SK-N-SH treated with all-trans-retinoic acid at 6 μM for 48 hours (cell line): ENCODE measurements around the gene SAMD4A.

Experiments used
- ATAC-seq: fragments of 200-7000 bp; cut with Tn5 transposase; 3 replicates; pipeline ENCODE4 v1.9.1; 2020; ENCODE audit warnings: mild to moderate bottlenecking, moderate library complexity
- BACH2 ChIP-seq: fragments of 250-450 bp; sonication (Bioruptor Pico); IDR thresholded peaks from 2 replicates; pipeline ENCODE4 v1.9.0; 2021; ENCODE audit warnings: mild to moderate bottlenecking, borderline replicate concordance
- GLIS3 ChIP-seq: fragments of 250-450 bp; sonication (Bioruptor Pico); IDR thresholded peaks from 2 replicates; pipeline ENCODE4 v1.5.0; 2020; ENCODE audit warnings: mild to moderate bottlenecking, moderate library complexity
- ISL1 ChIP-seq: fragments of 250-450 bp; sonication (Bioruptor Pico); IDR thresholded peaks from 2 replicates; pipeline ENCODE4 v2.1.2; 2022; ENCODE audit warnings: mild to moderate bottlenecking, moderate library complexity
- OSR1 ChIP-seq: fragments of 250-450 bp; sonication (Bioruptor Pico); IDR thresholded peaks from 2 replicates; pipeline ENCODE4 v1.8.0; 2022; ENCODE audit warnings: moderate library complexity, mild to moderate bottlenecking, inconsistent platforms
- PATZ1 ChIP-seq: fragments of 250-450 bp; sonication (Bioruptor Pico); IDR thresholded peaks from 2 replicates; pipeline ENCODE4 v1.8.0; 2020; ENCODE audit warnings: mild to moderate bottlenecking, moderate library complexity, borderline replicate concordance
- RARB ChIP-seq: fragments of 250-450 bp; sonication (Bioruptor Pico); IDR thresholded peaks from 2 replicates; pipeline ENCODE4 v1.8.0; 2021; ENCODE audit warnings: mild to moderate bottlenecking, moderate library complexity
- TCF4 ChIP-seq: fragments of 250-450 bp; sonication (Bioruptor Pico); IDR thresholded peaks from 2 replicates; pipeline ENCODE4 v1.8.0; 2021; ENCODE audit warnings: mild to moderate bottlenecking, moderate library complexity, borderline replicate concordance
- TOX ChIP-seq: fragments of 250-450 bp; sonication (Bioruptor Pico); IDR thresholded peaks from 2 replicates; pipeline ENCODE4 v1.8.0; 2021; ENCODE audit warnings: mild to moderate bottlenecking, moderate library complexity, borderline replicate concordance
- ZC3H10 ChIP-seq: fragments of 250-450 bp; sonication (Bioruptor Pico); IDR thresholded peaks from 2 replicates; pipeline ENCODE4 v1.5.1; 2021; ENCODE audit warnings: mild to moderate bottlenecking, moderate library complexity
- ZNF565 ChIP-seq: fragments of 450-650 bp; formaldehyde crosslinking; conservative IDR thresholded peaks from 2 replicates; pipeline ENCODE4 v1.5.0; 2020; ENCODE audit warnings: low read depth, mild to moderate bottlenecking, moderate library complexity
- ZNF8 ChIP-seq: fragments of 450-650 bp; formaldehyde crosslinking; IDR thresholded peaks from 2 replicates; pipeline ENCODE4 v1.5.0; 2020; ENCODE audit warnings: mild to moderate bottlenecking, moderate library complexity
- TF ChIP-seq, protein P1 (sequence below): fragments of 250-450 bp; sonication (Bioruptor Pico); IDR thresholded peaks from 2 replicates; pipeline ENCODE4 v1.5.0; 2020; ENCODE audit warnings: mild to moderate bottlenecking, moderate library complexity
- TF ChIP-seq, protein P2 (sequence below): fragments of 250-450 bp; sonication (Bioruptor Pico); IDR thresholded peaks from 2 replicates; pipeline ENCODE4 v1.5.1; 2020; ENCODE audit warnings: low read depth, mild to moderate bottlenecking, moderate library complexity
- TF ChIP-seq, protein P3 (sequence below): fragments of 250-450 bp; sonication (Bioruptor Pico); IDR thresholded peaks from 2 replicates; pipeline ENCODE4 v1.5.1; 2021; ENCODE audit warnings: mild to moderate bottlenecking, moderate library complexity

SAMD4A gene

DNA sequence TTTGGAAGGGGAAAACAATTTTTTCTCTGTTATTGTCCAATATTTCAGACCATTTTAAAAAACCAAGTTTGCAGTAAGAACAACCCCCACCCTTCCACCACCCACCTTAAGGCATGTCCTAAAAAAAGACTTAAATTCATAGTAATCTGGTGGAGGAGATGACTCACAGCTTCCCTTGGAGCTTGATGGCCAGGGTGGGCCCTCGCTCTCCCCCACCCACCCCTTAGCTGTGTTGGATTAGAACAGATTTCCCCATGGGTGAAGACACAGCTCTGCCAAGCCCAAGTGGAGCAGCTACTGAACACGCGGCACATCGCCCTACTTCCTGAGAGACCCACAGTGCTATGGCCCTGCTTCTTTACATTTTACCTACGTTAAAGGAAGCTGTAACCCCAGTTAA is 195.4 kb downstream of the SAMD4A start:
- TF ChIP-seq TOX (CRISPR knock-in tag) (no peak), PATZ1 (CRISPR knock-in tag) (no peak)
- TF ChIP-seq, all 23 proteins: peak for 0
- no peak for ATAC-seq

GRCh38 chr14:54763761-54764160 is 196.8 kb downstream of the SAMD4A start:
- ATAC-seq = no peak
- no peak for TF ChIP-seq ZC3H10 (CRISPR knock-in tag)

DNA sequence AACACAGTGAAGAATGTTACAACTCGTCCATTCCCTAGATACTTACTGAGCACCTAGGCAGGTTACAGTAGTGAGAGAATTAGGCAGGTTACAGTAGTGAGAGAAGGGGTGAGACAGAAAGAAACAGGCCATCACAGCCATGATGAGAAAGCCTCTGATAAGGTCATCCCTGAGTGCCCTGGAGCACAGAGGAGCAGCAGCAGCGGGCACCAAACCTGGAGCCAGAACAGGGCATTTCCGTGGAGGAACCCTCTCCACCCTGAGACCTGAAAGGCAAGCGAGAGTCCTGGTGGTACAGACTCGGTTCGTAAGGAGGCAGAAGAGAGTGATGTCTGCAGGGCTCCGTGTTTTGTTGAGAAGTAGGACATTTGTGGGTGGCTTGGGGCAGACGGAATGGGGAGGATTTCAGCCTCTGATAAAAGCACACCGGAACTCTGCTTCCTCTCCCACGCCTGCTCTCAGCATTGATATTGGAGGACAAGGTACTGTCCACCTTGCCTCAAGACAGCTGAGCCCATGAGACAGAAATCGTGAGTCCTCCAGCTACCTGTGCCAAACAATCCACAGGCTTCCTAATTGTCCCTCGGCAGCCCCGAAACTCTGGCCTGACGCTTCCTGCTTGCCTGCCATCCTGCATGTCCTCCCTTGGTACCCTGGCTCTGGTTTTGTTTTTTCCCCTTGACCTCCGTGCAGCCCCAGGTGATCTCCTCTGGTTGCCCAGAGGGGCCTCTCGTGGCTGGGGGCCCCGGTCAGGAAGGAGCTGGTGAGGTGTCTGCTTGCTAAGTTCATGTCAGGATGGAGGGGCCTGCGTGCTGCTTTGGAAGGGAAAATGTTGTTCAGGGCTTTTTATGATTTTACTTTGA is 199.6 kb downstream of the SAMD4A start:
- TF ChIP-seq GLIS3 (CRISPR knock-in tag) = no peak
- no peak for TF ChIP-seq TOX (CRISPR knock-in tag)
- no peak for TF ChIP-seq OSR1 (CRISPR knock-in tag)
- TF ChIP-seq RARB (CRISPR knock-in tag) = no peak
- TF ChIP-seq ISL1 (CRISPR knock-in tag) = no peak
- no peak for TF ChIP-seq ZNF565 (CRISPR knock-in tag)
- TF ChIP-seq PATZ1 (CRISPR knock-in tag) = no peak
- TF ChIP-seq ZNF8 = no peak
- TF ChIP-seq, protein P1, sequence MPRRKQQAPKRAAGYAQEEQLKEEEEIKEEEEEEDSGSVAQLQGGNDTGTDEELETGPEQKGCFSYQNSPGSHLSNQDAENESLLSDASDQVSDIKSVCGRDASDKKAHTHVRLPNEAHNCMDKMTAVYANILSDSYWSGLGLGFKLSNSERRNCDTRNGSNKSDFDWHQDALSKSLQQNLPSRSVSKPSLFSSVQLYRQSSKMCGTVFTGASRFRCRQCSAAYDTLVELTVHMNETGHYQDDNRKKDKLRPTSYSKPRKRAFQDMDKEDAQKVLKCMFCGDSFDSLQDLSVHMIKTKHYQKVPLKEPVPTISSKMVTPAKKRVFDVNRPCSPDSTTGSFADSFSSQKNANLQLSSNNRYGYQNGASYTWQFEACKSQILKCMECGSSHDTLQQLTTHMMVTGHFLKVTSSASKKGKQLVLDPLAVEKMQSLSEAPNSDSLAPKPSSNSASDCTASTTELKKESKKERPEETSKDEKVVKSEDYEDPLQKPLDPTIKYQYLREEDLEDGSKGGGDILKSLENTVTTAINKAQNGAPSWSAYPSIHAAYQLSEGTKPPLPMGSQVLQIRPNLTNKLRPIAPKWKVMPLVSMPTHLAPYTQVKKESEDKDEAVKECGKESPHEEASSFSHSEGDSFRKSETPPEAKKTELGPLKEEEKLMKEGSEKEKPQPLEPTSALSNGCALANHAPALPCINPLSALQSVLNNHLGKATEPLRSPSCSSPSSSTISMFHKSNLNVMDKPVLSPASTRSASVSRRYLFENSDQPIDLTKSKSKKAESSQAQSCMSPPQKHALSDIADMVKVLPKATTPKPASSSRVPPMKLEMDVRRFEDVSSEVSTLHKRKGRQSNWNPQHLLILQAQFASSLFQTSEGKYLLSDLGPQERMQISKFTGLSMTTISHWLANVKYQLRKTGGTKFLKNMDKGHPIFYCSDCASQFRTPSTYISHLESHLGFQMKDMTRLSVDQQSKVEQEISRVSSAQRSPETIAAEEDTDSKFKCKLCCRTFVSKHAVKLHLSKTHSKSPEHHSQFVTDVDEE (CRISPR knock-in tag) = no peak
- ATAC-seq = no peak

- no peak for ATAC-seq
- TF ChIP-seq ZNF8 = no peak
- TF ChIP-seq, protein P2, sequence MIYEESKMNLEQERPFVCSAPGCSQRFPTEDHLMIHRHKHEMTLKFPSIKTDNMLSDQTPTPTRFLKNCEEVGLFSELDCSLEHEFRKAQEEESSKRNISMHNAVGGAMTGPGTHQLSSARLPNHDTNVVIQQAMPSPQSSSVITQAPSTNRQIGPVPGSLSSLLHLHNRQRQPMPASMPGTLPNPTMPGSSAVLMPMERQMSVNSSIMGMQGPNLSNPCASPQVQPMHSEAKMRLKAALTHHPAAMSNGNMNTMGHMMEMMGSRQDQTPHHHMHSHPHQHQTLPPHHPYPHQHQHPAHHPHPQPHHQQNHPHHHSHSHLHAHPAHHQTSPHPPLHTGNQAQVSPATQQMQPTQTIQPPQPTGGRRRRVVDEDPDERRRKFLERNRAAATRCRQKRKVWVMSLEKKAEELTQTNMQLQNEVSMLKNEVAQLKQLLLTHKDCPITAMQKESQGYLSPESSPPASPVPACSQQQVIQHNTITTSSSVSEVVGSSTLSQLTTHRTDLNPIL = no peak
- TF ChIP-seq, protein P3, sequence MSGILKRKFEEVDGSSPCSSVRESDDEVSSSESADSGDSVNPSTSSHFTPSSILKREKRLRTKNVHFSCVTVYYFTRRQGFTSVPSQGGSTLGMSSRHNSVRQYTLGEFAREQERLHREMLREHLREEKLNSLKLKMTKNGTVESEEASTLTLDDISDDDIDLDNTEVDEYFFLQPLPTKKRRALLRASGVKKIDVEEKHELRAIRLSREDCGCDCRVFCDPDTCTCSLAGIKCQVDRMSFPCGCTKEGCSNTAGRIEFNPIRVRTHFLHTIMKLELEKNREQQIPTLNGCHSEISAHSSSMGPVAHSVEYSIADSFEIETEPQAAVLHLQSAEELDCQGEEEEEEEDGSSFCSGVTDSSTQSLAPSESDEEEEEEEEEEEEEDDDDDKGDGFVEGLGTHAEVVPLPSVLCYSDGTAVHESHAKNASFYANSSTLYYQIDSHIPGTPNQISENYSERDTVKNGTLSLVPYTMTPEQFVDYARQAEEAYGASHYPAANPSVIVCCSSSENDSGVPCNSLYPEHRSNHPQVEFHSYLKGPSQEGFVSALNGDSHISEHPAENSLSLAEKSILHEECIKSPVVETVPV (CRISPR knock-in tag) = no peak
- no peak for TF ChIP-seq RARB (CRISPR knock-in tag)
- no peak for TF ChIP-seq TCF4 (CRISPR knock-in tag)
- no peak for TF ChIP-seq PATZ1 (CRISPR knock-in tag)
- TF ChIP-seq BACH2 (CRISPR knock-in tag) = no peak
- TF ChIP-seq, protein P1 (CRISPR knock-in tag) = no peak
- no peak for TF ChIP-seq OSR1 (CRISPR knock-in tag)
Observed at GRCh38 chr14:54767139-54767431, 200.2 kb downstream of the SAMD4A start.
